Measurements from ENCODE around the gene ESPL1.

The ESPL1 gene

GRCh38 chr12:53267306-53267998 lies 647 bp upstream of the ESPL1 start:
- TF ChIP-seq, protein P1, sequence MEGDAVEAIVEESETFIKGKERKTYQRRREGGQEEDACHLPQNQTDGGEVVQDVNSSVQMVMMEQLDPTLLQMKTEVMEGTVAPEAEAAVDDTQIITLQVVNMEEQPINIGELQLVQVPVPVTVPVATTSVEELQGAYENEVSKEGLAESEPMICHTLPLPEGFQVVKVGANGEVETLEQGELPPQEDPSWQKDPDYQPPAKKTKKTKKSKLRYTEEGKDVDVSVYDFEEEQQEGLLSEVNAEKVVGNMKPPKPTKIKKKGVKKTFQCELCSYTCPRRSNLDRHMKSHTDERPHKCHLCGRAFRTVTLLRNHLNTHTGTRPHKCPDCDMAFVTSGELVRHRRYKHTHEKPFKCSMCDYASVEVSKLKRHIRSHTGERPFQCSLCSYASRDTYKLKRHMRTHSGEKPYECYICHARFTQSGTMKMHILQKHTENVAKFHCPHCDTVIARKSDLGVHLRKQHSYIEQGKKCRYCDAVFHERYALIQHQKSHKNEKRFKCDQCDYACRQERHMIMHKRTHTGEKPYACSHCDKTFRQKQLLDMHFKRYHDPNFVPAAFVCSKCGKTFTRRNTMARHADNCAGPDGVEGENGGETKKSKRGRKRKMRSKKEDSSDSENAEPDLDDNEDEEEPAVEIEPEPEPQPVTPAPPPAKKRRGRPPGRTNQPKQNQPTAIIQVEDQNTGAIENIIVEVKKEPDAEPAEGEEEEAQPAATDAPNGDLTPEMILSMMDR (conservative IDR thresholded peaks at IDR 0.05), result no peak
- no peak for TF ChIP-seq ZFX (IDR thresholded peaks at IDR 0.05)
- peak overlapping the region; percentile 79 for H3K27ac ChIP-seq

DNA sequence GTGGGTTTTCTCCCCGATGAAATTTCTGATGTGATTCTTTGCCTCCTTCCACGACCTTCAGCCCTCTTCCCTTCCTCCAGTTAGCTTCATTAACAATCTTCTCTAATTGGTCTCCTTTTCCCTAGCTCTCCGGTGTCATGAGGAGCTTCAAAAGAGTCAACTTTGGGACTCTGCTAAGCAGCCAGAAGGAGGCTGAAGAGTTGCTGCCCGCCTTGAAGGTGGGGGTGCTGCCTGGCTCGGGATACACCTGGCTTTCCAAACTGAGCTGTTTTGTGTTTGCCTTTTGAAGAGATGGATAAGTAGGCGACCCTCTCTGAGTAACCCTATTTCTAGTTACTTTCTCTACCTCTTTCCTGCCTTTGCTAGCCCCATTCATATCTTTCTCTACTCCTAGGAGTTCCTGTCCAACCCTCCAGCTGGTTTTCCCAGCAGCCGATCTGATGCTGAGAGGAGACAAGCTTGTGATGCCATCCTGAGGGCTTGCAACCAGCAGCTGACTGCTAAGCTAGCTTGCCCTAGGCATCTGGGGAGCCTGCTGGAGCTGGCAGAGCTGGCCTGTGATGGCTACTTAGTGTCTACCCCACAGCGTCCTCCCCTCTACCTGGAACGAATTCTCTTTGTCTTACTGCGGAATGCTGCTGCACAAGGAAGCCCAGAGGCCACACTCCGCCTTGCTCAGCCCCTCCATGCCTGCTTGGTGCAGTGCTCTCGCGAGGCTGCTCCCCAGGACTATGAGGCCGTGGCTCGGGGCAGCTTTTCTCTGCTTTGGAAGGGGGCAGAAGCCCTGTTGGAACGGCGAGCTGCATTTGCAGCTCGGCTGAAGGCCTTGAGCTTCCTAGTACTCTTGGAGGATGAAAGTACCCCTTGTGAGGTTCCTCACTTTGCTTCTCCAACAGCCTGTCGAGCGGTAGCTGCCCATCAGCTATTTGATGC lies 797 bp downstream of the ESPL1 start:
- TF ChIP-seq ZFX (IDR thresholded peaks at IDR 0.05), result peak; percentile 35; the same call in 1 of the 2 replicates
- TF ChIP-seq, protein P1 (conservative IDR thresholded peaks at IDR 0.05), result no peak
- peak overlapping the region; percentile 79 for H3K27ac ChIP-seq

GRCh38 chr12:53274445-53274844 lies 6.3 kb downstream of the ESPL1 start:
- no peak for TF ChIP-seq ZFX (IDR thresholded peaks at IDR 0.05)
- TF ChIP-seq, protein P1 (conservative IDR thresholded peaks at IDR 0.05), result no peak
- no peak overlapping the region for H3K27ac ChIP-seq

DNA sequence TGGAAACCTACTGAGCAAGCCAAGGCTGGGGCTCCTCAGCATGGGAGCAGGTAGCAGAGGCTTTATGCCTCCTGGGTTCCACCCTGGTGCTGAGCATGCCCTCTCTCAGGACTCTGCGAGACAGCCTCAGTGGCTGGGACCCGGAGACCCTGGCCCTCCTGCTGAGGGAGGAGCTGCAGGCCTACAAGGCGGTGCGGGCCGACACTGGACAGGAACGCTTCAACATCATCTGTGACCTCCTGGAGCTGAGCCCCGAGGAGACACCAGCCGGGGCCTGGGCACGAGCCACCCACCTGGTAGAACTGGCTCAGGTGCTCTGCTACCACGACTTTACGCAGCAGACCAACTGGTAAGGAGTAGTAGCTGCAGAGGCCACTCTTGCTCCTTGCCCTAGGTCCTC lies 8.4 kb downstream of the ESPL1 start:
- no peak for TF ChIP-seq ZFX (IDR thresholded peaks at IDR 0.05)
- TF ChIP-seq, protein P1 (conservative IDR thresholded peaks at IDR 0.05), result no peak

GRCh38 chr12:53277981-53278380 lies 9.9 kb downstream of the ESPL1 start:
- no peak overlapping the region for H3K27ac ChIP-seq
- TF ChIP-seq, protein P1 (conservative IDR thresholded peaks at IDR 0.05), result no peak
- TF ChIP-seq ZFX (IDR thresholded peaks at IDR 0.05), result no peak

More for the DNA sequence above, 8.4 kb downstream of the ESPL1 start:
- no peak overlapping the region for H3K27ac ChIP-seq

DNA sequence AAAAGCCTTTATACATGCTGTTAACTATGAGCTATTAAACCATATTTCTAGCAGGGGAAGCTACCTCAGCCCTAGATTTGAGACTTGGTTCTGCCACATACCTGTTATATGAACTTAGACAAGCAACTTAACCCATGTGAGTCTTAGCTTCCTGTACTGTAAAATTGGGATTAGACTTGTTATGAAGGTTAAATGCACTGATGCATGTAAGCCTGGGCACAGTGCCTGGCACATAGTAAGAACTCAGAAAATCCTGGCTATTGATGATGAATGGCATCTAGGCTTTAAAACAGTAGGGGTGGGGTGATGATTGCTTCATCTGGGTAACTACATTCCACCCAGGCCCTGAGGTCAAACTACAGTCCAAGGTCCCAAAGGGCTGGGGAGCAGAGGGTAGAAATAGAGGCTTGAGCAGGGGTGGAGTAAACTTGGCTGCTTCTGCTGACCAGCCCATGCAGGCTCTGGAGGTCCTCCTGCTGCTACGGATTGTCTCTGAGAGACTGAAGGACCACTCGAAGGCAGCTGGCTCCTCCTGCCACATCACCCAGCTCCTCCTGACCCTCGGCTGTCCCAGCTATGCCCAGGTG lies 11.3 kb downstream of the ESPL1 start:
- TF ChIP-seq ZFX (IDR thresholded peaks at IDR 0.05), result no peak
- TF ChIP-seq, protein P1 (conservative IDR thresholded peaks at IDR 0.05), result no peak
- H3K27ac ChIP-seq, result no peak overlapping the region
